GM04504 (cell line): ENCODE measurements around the gene CRYM.
A peak's percentile ranks its signal among the peaks of the same experiment; 100 is the strongest.
"Not testable (repeated sequence)": the region's sequence is repeated elsewhere in the genome, so short reads cannot be mapped to it uniquely, and the experiment has no call there.

Source experiments
- DNase-seq: peaks from one replicate; pipeline ENCODE4 v3.0.0-alpha.2; 2012; ENCODE audit warnings: low read depth

Gene CRYM

DNA sequence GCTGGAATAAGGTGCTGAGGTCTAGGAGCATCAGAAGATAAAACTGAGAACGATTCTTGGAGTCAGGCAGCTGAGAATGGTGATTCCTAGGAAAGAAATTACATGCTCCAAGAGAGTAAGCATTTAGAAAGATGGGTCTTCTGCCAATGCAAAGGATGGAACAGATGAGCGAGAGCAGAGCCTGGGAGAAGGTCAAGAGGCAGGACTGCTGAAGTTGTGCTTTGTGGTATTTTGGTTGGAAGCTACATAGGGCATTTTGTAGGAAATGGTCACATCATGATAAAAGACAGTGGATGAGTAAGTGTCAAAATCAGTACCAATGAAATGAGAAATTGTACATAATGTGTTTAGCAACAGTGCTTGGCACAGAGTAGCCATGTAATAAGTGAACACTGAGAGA, 1.4 kb upstream of the CRYM start:
- DNase-seq, result no peak

GRCh38 chr16:21277045-21277926, 804 bp downstream of the CRYM start:
- DNase-seq, result no peak

DNA sequence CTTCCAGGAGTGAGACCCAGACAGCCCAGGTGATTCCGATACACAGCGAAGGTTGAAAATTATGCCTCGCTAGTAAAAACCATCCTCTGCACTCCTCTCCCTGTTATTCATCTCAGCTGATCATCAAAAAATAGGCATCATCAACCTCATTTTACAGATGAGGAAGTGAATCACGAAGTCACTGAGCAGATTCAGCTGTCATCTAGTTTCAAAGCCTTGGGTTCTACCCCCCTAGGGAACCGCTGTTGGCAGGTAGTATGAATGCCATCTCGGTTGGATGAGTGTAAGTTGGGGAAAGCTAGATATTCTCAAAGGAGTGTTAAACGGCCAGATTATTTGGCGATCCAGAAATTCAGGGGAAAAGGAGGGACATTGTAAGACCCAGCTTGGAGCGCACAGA, 2.0 kb downstream of the CRYM start:
- no peak for DNase-seq

DNA sequence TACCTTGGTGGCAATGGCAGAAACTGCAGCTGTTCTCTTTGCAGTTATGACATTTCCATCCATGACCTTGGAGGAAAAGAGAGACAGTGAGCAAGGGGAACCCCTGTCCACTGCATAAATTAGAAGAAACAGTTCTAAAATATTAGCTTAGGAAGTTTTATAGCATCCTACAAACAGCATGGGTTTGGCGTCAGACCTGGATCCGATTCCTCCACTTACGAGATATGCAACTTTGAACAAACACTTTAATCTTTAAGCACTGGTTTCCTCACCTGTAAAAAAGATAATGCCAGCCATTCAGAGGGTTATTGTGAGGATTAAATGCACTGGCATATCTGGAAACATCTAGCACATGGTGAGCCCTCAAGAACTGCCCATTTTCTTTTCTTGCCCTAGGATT, 2.6 kb downstream of the CRYM start:
- no peak for DNase-seq

DNA sequence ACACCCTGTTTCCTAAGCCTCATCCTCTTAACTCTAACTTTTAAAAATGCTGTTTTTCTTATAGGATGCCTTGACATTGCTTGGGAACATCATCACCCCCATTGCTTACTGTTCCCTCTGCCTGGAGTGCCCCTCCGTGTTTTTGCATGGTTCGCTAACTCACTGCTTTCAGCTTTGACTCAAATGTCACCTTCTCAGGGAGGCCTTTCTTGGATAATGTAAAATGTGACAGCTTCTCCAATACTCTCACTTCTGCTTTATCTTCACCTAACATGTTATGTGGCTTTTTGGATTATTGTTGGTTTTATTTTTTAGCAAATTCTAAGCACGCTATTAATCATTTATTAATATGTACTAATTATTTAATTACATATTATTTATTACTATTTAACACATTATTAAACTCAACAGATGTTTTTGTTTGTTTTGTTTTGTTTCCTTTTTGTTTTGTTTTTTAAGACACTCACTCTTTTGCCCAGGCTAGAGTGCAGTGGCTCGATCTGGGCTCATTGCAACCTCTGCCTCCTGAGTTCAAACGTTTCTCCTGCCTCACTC, 3.8 kb downstream of the CRYM start:
- no peak for DNase-seq

GRCh38 chr16:21272763-21273162, 5.3 kb downstream of the CRYM start:
- DNase-seq, result not testable (repeated sequence)

DNA sequence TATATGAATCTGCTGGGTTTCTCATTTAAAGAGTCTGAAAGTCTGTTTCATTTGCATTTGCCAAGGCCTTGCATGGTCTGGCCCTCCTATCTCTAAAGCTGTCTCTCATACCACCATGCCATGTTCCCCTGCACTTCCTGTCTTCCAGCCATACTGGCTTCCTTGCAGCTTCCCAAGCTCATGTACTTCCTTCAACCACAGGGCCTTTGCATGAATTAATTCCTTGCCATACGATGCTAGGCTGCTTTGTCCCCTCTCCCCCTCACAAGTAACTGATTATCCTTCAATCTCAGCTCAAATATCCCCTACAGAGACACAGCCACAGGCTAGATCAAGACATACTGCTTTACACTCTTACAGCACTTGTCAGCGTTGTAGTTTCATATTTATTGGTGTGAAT, 5.8 kb downstream of the CRYM start:
- DNase-seq, result no peak

- DNase-seq, result no peak
Measured at GRCh38 chr16:21268236-21268635, 9.9 kb downstream of the CRYM start.

DNA sequence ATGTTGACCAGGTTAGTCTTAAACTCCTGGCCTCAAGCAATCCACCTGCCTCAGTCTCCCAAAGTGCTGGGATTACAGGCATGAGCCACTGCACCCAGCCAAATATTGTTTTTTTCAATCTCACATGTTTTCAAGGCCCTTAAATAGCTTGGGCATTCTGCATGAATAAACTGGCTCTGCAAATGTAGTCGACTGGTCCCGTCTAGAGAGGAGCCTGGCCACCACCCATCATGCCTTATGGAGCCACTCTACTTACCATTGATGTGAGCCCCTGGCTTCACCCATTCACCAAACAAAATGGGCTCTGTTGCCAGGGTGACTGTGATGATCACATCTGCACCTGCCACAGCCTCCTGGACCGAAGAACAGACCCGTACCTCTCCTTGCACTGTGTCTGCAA, 10.8 kb downstream of the CRYM start:
- DNase-seq, result no peak

GRCh38 chr16:21265104-21265837, 12.8 kb downstream of the CRYM start:
- no peak for DNase-seq

GRCh38 chr16:21264571-21265036, 13.5 kb downstream of the CRYM start:
- DNase-seq, result no peak

- peak; percentile 18 for DNase-seq
Measured at GRCh38 chr16:21263640-21264570, 14.2 kb downstream of the CRYM start.

GRCh38 chr16:21262779-21263639, 15.1 kb downstream of the CRYM start:
- no peak for DNase-seq

- peak; percentile 31 for DNase-seq
Measured at GRCh38 chr16:21260870-21261791, 17.0 kb downstream of the CRYM start.

GRCh38 chr16:21257284-21257683, 20.8 kb downstream of the CRYM start:
- no peak for DNase-seq

- no peak for DNase-seq
Measured at GRCh38 chr16:21256636-21257035, 21.5 kb downstream of the CRYM start.

DNA sequence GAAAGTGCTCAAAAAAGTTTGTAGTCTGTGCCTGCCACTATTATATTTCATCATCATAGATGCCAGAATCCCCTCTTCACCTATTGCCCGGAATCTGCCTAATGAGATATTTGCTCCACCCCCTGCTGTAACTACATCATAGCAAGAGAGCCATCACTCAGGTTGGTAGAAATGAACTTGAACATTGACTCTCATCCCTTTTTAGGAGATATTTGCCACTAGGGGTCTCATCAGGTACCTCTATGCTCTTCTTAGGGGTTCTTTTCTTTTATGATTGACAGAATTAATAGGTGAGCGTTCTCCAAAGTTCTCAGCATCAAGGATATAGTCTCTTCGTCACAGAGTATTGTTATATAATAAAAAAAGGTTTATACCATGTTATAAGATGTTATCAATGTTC, 24.6 kb downstream of the CRYM start:
- no peak for DNase-seq

DNA sequence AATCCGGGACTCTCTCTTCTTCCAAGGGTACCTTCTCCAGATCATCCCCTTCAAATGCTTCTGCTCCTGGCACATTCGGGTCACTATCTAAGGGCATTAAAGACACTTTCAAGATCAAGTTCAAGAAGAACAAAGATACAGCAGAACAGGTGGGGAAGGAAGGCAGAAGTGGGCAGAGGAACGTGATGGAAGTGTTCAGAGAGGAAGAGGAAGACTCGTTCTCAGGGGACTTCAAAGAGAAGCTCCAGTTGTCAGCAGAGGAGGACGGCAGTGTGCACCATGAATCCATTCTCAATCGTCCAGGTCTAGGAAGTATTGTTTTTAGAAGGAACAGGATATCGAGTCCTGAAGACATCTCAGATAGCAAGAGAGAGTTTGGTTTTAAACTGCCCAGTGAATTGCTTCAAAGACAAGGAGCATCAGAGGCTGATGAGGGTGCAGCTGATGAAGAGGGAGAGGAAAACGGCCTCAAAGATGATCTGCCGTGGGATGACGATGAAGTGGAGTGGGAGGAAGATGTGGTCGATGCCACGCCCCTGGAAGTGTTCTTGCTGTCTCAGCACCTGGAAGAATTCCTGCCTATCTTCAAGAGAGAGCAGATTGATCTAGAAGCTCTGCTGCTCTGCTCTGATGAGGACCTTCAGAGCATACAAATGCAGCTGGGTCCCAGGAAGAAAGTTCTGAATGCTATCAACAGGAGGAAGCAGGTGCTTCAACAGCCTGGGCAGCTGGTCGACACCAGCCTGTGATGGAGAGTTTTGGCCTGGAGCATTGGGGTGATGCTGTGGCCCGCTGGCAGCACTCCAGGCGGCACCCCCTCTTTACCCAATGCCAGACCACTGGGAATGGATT, 27.8 kb downstream of the CRYM start:
- DNase-seq, result no peak

DNA sequence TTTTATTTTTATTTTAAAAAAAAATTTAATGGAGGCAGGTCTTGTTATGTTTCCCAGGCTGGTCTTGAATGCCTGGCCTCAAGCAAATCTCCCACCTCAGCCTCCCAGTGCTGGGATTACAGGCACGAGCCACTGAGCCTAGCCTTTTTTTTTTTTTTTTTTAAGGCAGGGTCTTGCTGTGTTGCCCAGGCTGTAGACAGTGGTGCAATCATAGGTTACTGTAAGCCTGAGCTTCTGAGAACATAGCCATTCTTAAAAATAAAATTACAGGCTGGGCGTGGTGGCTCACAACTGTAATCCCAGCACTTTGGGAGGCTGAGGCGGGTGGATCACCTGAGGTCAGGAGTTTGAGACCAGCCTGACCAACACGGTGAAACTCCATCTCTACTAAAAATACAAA, 29.9 kb downstream of the CRYM start:
- not testable (repeated sequence) for DNase-seq
